OCI-LY1 (cell line): ENCODE measurements around the gene SPI1.

Experiments used
- CTCF ChIP-seq: fragments of 200-600 bp; sonication (generic), shearing (Covaris generic); IDR thresholded peaks from 2 replicates; pipeline ENCODE4 v1.5.1; 2017; ENCODE audit warnings: mild to moderate bottlenecking, antibody characterized with exemption, low read length, moderate library complexity, mixed read lengths
- EZH2 ChIP-seq: fragments of 200-600 bp; sonication (generic), shearing (Covaris generic); IDR thresholded peaks from 2 replicates; pipeline ENCODE4 v1.8.0; 2017; ENCODE audit warnings: borderline replicate concordance, mixed run types, mild to moderate bottlenecking, antibody characterized with exemption, low read length, moderate library complexity, mixed read lengths

GRCh38 chr11:47356998-47357329 is 21.4 kb downstream of the SPI1 start:
- TF ChIP-seq CTCF, result no peak
- TF ChIP-seq EZH2, result no peak
